ENCODE data around the gene ATP2B2. TPM values are rescaled to one million over a fixed set of nuclear protein-coding genes. Genes with fewer than 3 reads are reported as not detected.
A peak's percentile ranks its signal among the peaks of the same experiment; 100 is the strongest.

ATP2B2 gene
- total and polyA plus RNA-seq, 9 of the 15 experiments (the other 6 are each of a cell fraction or from before 2014, with no cell fraction given) = 0.06 TPM; not detected in 8

- ATAC-seq = peak; percentile 44
- DNase-seq (ENCODE audit: extremely low read depth in 1 of 4, low spot score in 3 of 4) = peak in 1 of 4 experiments; percentile 45
- intact Hi-C loops (cut with micrococcal nuclease) = no loop called here
- no peaks in the 10 kb centered on the region for H3K79me2 ChIP-seq (ENCODE audit: control insufficient read depth, insufficient read depth, low read length)
- ChIA-PET CTCF (ENCODE audit: low intra/inter-chr PET ratio) (no interaction called here), POLR2A (interaction anchor here (1.2 kb wide), 2 partner anchors 10 to 16 kb away, joined by 3 to 4 read pairs; no protein-coding TSS in a partner anchor)
- BruUV-seq (replicated peaks) = no TSS peak
- peak; percentile 78 for FAIRE-seq
- H2AFZ ChIP-seq (ENCODE audit: low read depth, low read length) = peak overlapping the region; percentile 48
- no peak overlapping the region for H3K27ac ChIP-seq (ENCODE audit: extremely low read depth, low read depth, low read length)
- no peak overlapping the region for H3K4me2 ChIP-seq (ENCODE audit: insufficient read depth, low read length)
- no peak overlapping the region for H3K4me3 ChIP-seq
- no peak overlapping the region for H3K9ac ChIP-seq (ENCODE audit: insufficient read depth in 1 of 2, low read depth in 2 of 2, low read length in 2 of 2)
- peaks cover 3% of the 10 kb centered on the region; the same call in 1 of the 2 replicates for H4K20me1 ChIP-seq (replicated peaks; ENCODE audit: control insufficient read depth, insufficient read depth, low read length)
- peaks cover 30 to 45% of the 10 kb centered on the region in 2 experiments; a peak in 4 of 5 replicates for H3K27me3 ChIP-seq (ENCODE audit: control insufficient read depth in 2 of 2, insufficient read depth in 2 of 2, low read length in 2 of 2)
- no peaks in the 10 kb centered on the region for H3K9me1 ChIP-seq (ENCODE audit: control insufficient read depth, insufficient read depth, low read length)
- no peaks in the 10 kb centered on the region for H3K9me3 ChIP-seq (replicated peaks; ENCODE audit: control insufficient read depth, insufficient read depth, low read depth, low read length)
- 30% methylated on average over 11 of the region's 11 CpGs for WGBS (ENCODE audit: insufficient coverage, low coverage, missing lambda C conversion rate)
- in situ Hi-C loops (cut with MboI) = no loop called here
- no peaks in the 10 kb centered on the region for H3K36me3 ChIP-seq (ENCODE audit: control insufficient read depth, insufficient read depth, low read length)
- H3K4me1 ChIP-seq (replicated peaks in 1 of 2; ENCODE audit: control insufficient read depth in 2 of 2, insufficient read depth in 2 of 2, low read length in 2 of 2) = peaks cover 10 to 11% of the 10 kb centered on the region in 2 experiments; a peak in 4 of 5 replicates
- no peak for TF ChIP-seq ZNF551 (CRISPR knock-in tag; IDR thresholded peaks at IDR 0.05)
- peak; percentile 76; the same call in 1 of the 2 replicates for TF ChIP-seq ZBTB33 (CRISPR knock-in tag; IDR thresholded peaks at IDR 0.05)
- no peak for TF ChIP-seq ZNF785 (CRISPR knock-in tag; IDR thresholded peaks at IDR 0.05)
- no peak for TF ChIP-seq SMAD4 (CRISPR knock-in tag; conservative IDR thresholded peaks at IDR 0.05)
- TF ChIP-seq ZNF57 (CRISPR knock-in tag; IDR thresholded peaks at IDR 0.05) = no peak
- TF ChIP-seq HDGF (IDR thresholded peaks at IDR 0.05) = no peak
- no peak for TF ChIP-seq DIDO1 (tag; IDR thresholded peaks at IDR 0.05; ENCODE audit: low read depth)
- TF ChIP-seq NR2C1 (IDR thresholded peaks at IDR 0.05) = no peak
- no peak for TF ChIP-seq NR2C1 (tag; IDR thresholded peaks at IDR 0.05)
- no peak for TF ChIP-seq RERE (CRISPR knock-in tag; IDR thresholded peaks at IDR 0.05; ENCODE audit: borderline replicate concordance)
- no peak for TF ChIP-seq BCOR (IDR thresholded peaks at IDR 0.05)
- no peak for TF ChIP-seq GABPA (tag; conservative IDR thresholded peaks at IDR 0.05; ENCODE audit: low read depth)
- no peak for TF ChIP-seq PYGO2 (tag; IDR thresholded peaks at IDR 0.05)
- TF ChIP-seq CREB3L1 (IDR thresholded peaks at IDR 0.05; ENCODE audit: borderline replicate concordance, low read depth) = peak; percentile 36; the same call in 1 of the 2 replicates
These were observed 131.6 kb downstream of the ATP2B2 start for GRCh38 chr3:10373686-10374261.
